MCF 10A (cell line): ENCODE data around the gene DLST. TPM values are rescaled to one million over a fixed set of nuclear protein-coding genes. Genes with fewer than 3 reads are reported as not detected.

Source experiments
- BruUV-seq: library from RNA; stranded (reverse); fragments of 400-500 nt; replicated peaks from 2 replicates; lab custom pipeline; 2021; lab: Mats Ljungman, UMichigan
- CTCF ChIA-PET: fragments of 300-600 bp; sonication (Branson Sonifier 250); formaldehyde crosslinking; extraction: SDS; loops from one replicate; lab custom pipeline; 2021; ENCODE audit warnings: antibody characterized with exemption, inconsistent platforms; lab: Yijun Ruan, JAX
- POLR2A ChIA-PET: fragments of 300-600, 350-650 bp; sonication (Branson Sonifier 250); formaldehyde crosslinking; extraction: SDS; loops from one replicate; lab custom pipeline; 2020; ENCODE audit warnings: antibody characterized with exemption, inconsistent platforms; lab: Yijun Ruan, JAX
- DNase-seq: peaks from one replicate; pipeline ENCODE4 v3.0.0-alpha.2; 2018; ENCODE audit not compliant: unreplicated experiment
- H3K27ac Mint-ChIP-seq: one replicate; pipeline ENCODE4 v1.8.0; 2022; ENCODE audit warnings: mild to moderate bottlenecking, low read depth, mixed read lengths; ENCODE audit not compliant: unreplicated experiment
- H3K27me3 Mint-ChIP-seq: one replicate; pipeline ENCODE4 v1.8.0; 2022; ENCODE audit warnings: mixed read lengths; ENCODE audit not compliant: insufficient read depth, unreplicated experiment
- H3K36me3 Mint-ChIP-seq: one replicate; pipeline ENCODE4 v1.8.0; 2022; ENCODE audit warnings: mild to moderate bottlenecking, moderate library complexity, mixed read lengths; ENCODE audit not compliant: insufficient read depth, unreplicated experiment
- H3K4me1 Mint-ChIP-seq: one replicate; pipeline ENCODE4 v1.8.0; 2022; ENCODE audit warnings: mixed read lengths; ENCODE audit not compliant: insufficient read depth, unreplicated experiment
- H3K4me3 Mint-ChIP-seq: one replicate; pipeline ENCODE4 v1.8.0; 2022; ENCODE audit warnings: mild to moderate bottlenecking, moderate library complexity, mixed read lengths; ENCODE audit not compliant: unreplicated experiment
- H3K9me3 Mint-ChIP-seq: one replicate; pipeline ENCODE4 v1.8.0; 2022; ENCODE audit warnings: mixed read lengths; ENCODE audit not compliant: unreplicated experiment
- CTCF ChIP-seq: fragments of 200-600 bp; IDR thresholded peaks from one replicate; pipeline ENCODE4 v1.8.0; 2022; ENCODE audit warnings: antibody characterized with exemption, mild to moderate bottlenecking; ENCODE audit not compliant: unreplicated experiment
- intact Hi-C: fragments of 100-400 bp; cut with micrococcal nuclease; formaldehyde crosslinking; loops from 2 replicates; pipeline ENCODE4 v1.14.1; 2022
- total RNA-seq: library from RNA; stranded (reverse); gene quantifications from 2 replicates; pipeline ENCODE4 v1.2.3, GENCODE V29; 2022

DLST gene
- total RNA-seq, 1 experiment from 2014 or later, result 114 TPM

- Mint-ChIP-seq H3K36me3 (no peaks in the 10 kb centered on the region), H3K27ac (peak overlapping the region; percentile 52), H3K4me1 (peaks cover 14% of the 10 kb centered on the region), H3K27me3 (no peaks in the 10 kb centered on the region), H3K9me3 (no peaks in the 10 kb centered on the region), H3K4me3 (peak overlapping the region; percentile 34)
- intact Hi-C loops, result loop anchor here (1.0 to 10.0 kb wide), 3 partner anchors 56 to 359 kb away; partner anchors contain the start of gene EIF2B2
- ChIA-PET CTCF (interaction anchor here (0.6 to 6.6 kb wide), 27 partner anchors 8 to 791 kb away, joined by 3 to 69 read pairs (median 3); partner anchors contain the start of genes ACYP1 and MLH3), POLR2A (interaction anchor here (1.1 to 1.2 kb wide), 2 partner anchors 57 to 122 kb away, joined by 3 read pairs; no protein-coding TSS in a partner anchor)
- BruUV-seq, result TSS peak; percentile 92
- DNase-seq, result peak; percentile 78
- TF ChIP-seq CTCF, result peak; percentile 81
Observed at GRCh38 chr14:74945852-74946658, 64.3 kb downstream of the DLST start.

GRCh38 chr14:74946659-74947281, 65.1 kb downstream of the DLST start:
- BruUV-seq, result no TSS peak
- DNase-seq, result no peak
- Mint-ChIP-seq H3K4me1 (peaks cover 11% of the 10 kb centered on the region), H3K4me3 (no peak overlapping the region), H3K27ac (peak overlapping the region; percentile 52), H3K9me3 (no peaks in the 10 kb centered on the region), H3K27me3 (no peaks in the 10 kb centered on the region), H3K36me3 (no peaks in the 10 kb centered on the region)
- intact Hi-C loops, result loop anchor here (1.0 to 10.0 kb wide), 3 partner anchors 56 to 358 kb away; partner anchors contain the start of gene EIF2B2
- CTCF ChIA-PET, result interaction anchor here (0.6 to 6.6 kb wide), 18 partner anchors 9 to 179 kb away, joined by 3 to 69 read pairs (median 4); partner anchors contain the start of genes MLH3 and ZC2HC1C
- no peak for TF ChIP-seq CTCF
- POLR2A ChIA-PET, result interaction anchor here (1.2 kb wide), 1 partner anchor 121 kb away, joined by 3 read pairs; no protein-coding TSS in a partner anchor

DNA sequence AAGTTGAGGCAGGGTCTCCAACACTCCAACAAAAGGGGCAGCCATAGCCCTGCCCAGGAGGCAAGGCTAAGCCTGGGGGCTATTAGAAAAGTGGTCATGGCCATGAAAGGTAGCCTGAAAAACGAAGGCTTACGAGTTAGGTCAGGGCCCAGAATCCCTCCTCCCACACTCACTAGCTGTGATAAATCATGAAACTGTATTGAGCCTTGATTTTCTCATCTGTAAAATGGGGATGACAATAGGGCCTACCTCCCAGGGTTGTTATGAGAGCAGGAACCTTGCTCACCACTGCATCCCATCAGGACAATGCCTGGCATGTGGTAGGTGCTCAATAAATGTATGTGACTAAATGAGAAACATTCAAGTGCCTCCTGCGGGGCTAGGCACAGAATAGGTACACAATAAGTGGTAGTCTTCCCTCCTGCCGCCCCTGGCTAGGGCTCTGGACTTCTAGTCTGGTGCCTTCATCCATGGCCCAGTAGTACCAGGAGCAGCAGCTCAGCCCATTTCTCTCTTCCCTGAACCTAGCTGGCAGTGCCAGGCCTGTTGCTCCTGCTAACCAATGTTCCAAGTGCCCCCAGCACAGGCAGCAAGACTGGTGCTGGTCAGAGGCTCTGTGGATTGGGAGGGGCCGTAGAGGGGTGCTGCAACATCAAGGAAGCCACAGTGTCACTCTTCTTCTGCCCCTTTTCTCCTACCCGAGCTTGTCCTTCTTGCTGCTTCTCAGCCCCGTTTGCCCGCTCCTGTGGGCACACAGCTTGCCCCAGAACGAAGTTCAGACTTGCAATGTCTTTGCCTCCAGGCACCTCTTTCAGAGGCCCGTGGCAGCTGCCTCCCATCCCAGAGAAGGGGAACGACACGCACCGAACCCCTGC, 65.9 kb downstream of the DLST start:
- no peak overlapping the region for H3K4me3 Mint-ChIP-seq
- CTCF ChIA-PET, result interaction anchor here (0.6 to 6.6 kb wide), 12 partner anchors 10 to 179 kb away, joined by 3 to 69 read pairs (median 4); partner anchors contain the start of genes MLH3 and ZC2HC1C
- DNase-seq, result no peak
- POLR2A ChIA-PET, result interaction anchor here (0.6 to 1.2 kb wide), 2 partner anchors 89 to 121 kb away, joined by 3 read pairs; no protein-coding TSS in a partner anchor
- H3K36me3 Mint-ChIP-seq, result no peaks in the 10 kb centered on the region
- intact Hi-C loops, result loop anchor here (5.0 to 10.0 kb wide), 2 partner anchors 55 to 357 kb away; partner anchors contain the start of gene EIF2B2
- no peak for TF ChIP-seq CTCF
- no peaks in the 10 kb centered on the region for H3K9me3 Mint-ChIP-seq
- no peaks in the 10 kb centered on the region for H3K27me3 Mint-ChIP-seq
- peaks cover 9% of the 10 kb centered on the region for H3K4me1 Mint-ChIP-seq
- no TSS peak for BruUV-seq
- no peak overlapping the region for H3K27ac Mint-ChIP-seq
